GM19043 (cell line): ENCODE results near the gene CNP.
"Not testable (repeated sequence)": the region's sequence is repeated elsewhere in the genome, so short reads cannot be mapped to it uniquely, and the experiment has no call there.

Experiments used
- ATAC-seq: cut with Tn5 transposase; IDR thresholded peaks from one replicate; pipeline ENCODE4 v1.9.1; 2021; ENCODE audit warnings: low read depth; ENCODE audit not compliant: unreplicated experiment

Gene CNP

DNA sequence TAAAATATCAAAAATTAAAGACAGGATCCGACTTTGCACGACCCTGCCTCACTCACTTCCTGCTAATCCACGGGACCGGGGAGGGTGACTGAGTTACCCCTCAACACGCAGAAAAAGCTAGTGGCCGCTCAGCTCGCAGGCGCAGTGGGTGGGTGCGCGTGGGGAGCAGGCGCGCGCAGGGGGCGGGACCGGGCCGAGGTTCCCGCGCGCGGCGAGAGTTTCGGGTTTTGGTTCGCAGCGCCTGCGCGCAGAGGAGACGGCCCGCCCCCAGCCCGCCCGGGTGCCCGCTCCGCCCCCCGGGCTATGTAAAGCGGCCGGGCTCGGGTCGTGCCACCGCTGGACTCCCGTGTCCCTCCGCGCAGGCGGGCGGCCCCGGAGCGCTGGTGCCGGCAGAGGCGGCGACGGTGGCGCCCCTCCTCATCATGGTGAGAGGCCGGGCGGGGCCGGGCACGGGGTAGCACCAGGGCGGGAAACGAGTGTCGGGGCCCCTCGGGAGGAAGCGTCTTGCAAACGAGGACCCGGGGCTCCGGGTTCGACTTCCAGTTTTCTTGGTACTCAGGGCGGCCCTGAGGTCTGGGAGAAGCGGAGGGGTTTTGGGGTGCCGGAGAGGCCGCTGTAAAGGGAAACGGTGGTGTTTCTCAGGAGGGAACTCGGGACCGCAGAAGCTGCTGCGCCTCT lies at the start of gene CNP:
CNP (plus strand) TSS at position 333 of the 678 bp plus-strand sequence; CDS start at position 423, 90 bp downstream.
- ATAC-seq: no peak

GRCh38 chr17:41917192-41917591 lies 49.4 kb upstream of the CNP start:
- no peak for ATAC-seq

GRCh38 chr17:41917679-41918313 lies 48.8 kb upstream of the CNP start:
- ATAC-seq: no peak

DNA sequence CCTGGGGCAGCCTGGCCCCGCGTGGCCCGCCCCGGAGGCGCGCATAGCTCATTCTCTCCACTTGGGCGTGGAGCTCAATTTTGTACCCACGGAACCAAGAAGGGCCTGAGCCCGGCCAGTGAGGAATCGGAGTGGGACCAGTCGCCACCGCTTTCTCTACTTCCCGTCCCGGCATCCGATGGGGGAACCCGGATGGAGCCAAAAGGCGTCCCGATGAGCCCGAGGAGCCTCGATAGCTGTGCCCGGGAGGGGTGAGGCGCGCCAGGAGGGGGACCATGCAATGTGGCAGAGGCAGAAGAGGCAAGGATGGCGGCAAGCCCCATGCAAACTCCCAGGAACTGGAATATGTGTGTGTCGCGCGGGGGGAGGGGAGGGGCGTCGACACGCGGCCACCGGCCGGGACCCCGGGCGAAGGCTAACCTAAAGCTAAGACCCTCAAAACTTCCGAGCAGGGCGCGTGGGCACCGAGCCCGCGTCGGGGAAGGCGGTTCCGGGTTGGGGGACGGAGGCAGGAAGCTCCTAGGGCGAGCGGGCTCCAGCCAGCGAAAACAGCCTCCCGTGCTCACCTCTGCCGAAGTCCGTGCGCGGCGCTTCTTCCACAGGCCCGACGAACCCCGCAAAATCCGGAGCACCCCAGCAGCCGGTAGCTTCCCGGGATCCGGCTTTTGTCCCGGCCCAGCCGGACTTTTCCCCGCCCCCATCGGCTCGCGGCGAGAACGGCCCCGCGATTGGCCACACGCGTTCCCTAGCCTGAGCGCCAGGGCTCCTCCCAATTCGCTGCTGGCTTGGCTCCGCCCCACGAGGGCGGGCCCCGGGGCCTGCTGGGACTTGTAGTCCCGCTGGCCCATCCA lies 48.1 kb upstream of the CNP start, which contains the start of gene ACLY:
ACLY (minus strand) TSS at position 638 of the 851 bp plus-strand sequence. CDS start 5,078 bp downstream, outside the sequence.
- peak; percentile 97 for ATAC-seq

GRCh38 chr17:41919165-41919817 lies 47.3 kb upstream of the CNP start:
- ATAC-seq: no peak

GRCh38 chr17:41919840-41920579 lies 46.6 kb upstream of the CNP start:
- no peak for ATAC-seq

DNA sequence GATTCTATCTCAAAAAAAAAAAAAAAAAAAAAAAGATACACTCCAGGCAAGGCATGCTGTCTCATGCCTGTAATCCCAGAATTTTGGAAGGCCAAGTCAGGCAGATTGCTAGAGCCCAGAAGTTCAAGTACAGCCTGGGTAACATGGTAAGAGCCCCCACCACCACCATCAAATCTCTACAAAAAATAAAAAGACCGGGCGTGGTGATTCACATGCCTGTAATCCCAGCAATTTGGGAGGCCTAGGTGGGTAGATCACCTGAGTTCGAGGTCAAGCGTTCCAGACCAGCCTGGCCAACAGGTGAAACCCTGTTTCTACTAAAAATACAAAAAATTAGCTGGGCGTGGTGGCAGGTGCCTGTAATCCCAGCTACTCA lies 46.0 kb upstream of the CNP start:
- ATAC-seq: no peak

- ATAC-seq: no peak
Observed at GRCh38 chr17:41925991-41926590, 40.5 kb upstream of the CNP start.

GRCh38 chr17:41928693-41929251 lies 37.8 kb upstream of the CNP start:
- no peak for ATAC-seq

- peak; percentile 94 for ATAC-seq
Observed at GRCh38 chr17:41930009-41930832, 36.4 kb upstream of the CNP start, which contains the start of gene ODAD4. TSS of gene ODAD4 (plus strand) at chr17:41930617. CDS start at chr17:41930724, 107 bp downstream.

- ATAC-seq: peak; percentile 8
Observed at GRCh38 chr17:41930833-41931156, 35.8 kb upstream of the CNP start.

- ATAC-seq: not testable (repeated sequence)
Observed at GRCh38 chr17:41931715-41932114, 34.9 kb upstream of the CNP start.

DNA sequence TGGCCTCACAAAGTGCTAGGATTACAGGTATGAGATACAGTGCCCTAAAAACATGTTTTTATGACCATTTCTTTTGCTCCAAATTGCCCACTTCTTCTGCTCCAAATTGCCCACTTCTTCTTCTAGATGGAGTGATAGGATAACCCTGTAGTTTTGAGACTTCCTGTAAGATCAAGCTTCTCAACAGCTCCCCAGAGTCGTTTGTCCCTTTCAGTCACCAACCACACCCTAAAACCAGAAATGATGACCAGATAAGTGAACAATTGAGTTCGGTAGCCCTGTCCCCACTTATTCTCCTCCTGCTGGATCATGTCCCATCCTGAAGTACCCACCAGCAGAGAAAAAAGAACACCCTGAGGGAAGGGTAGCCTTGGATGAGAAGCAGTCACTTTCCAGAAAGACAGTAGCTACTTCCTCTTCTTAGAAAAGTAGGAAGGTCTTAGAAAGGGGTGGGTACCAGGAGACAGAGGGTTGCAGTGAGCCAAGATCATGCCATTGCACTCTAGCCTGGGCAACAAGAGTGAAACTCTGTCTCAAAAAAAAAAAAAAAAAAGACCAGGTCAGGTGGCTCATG lies 33.7 kb upstream of the CNP start:
- no peak for ATAC-seq

- ATAC-seq: no peak
Observed at GRCh38 chr17:41935641-41936040, 31.0 kb upstream of the CNP start.

GRCh38 chr17:41937970-41938954 lies 28.3 kb upstream of the CNP start:
- ATAC-seq: no peak

DNA sequence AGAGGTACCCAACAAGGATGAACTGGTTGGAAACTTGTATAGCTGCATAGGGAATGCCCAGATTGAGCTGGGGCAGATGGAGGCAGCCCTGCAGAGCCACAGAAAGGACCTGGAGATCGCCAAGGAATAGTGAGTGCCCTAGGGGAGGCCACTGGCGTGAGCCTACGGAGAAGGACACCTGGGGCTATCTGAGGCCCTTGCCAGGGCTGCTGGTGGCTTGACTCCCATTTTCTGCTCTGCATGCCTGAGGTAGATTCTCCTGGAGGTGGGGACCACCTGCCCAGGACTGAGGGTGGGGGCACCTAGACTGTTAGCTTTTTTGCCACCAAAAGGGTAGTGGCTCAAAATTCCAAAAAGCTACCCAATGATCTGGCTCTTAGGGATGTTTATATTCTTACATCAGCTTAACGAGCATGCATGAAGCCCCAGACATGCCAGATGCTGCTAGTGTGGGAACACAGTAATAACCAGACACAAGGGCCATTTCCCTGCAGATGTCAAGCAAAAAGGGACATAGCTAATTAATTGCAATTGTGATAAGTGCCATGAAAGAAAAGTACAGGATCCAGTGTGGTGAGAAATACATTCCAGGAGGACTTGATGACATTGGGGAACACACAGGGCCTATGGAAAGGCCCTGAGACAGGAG lies 27.4 kb upstream of the CNP start:
- ATAC-seq: no peak

- ATAC-seq: no peak
Observed at GRCh38 chr17:41939693-41940090, 26.9 kb upstream of the CNP start.
